ENCODE data around the gene CDH13. TPM values are rescaled to one million over a fixed set of nuclear protein-coding genes. Genes with fewer than 3 reads are reported as not detected.

Gene CDH13
- total RNA-seq, 4 donors from 2014 or later = 2.0 to 6.6 (median 4.1) TPM; not detected in 1

DNA sequence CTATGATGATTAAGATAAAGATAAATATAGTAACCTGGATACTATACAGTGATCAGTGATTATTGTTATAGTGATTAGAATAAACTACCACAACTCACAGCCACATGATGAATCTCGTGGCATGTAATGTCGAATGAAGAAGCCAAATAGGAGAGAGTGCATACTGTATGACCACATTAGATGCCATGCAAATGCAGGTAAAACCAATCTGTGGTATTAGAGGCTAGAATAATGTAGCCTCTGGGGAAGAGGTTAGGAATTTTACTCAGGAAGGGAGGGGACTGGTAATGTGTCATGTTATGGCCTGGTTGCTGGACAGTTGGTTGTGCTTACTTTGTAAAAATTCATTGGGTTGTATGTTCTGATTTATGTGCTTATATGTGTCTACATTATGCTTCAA is 402.7 kb downstream of the CDH13 start:
- H3K36me3 ChIP-seq = no peaks in the 10 kb centered on the region
- no peaks in the 10 kb centered on the region for H3K4me1 ChIP-seq
- H3K4me3 ChIP-seq = no peak overlapping the region
- H3K9me3 ChIP-seq = no peaks in the 10 kb centered on the region
- H3K27me3 ChIP-seq = no peaks in the 10 kb centered on the region
- no peak overlapping the region for H3K27ac ChIP-seq
- TF ChIP-seq, protein P1, sequence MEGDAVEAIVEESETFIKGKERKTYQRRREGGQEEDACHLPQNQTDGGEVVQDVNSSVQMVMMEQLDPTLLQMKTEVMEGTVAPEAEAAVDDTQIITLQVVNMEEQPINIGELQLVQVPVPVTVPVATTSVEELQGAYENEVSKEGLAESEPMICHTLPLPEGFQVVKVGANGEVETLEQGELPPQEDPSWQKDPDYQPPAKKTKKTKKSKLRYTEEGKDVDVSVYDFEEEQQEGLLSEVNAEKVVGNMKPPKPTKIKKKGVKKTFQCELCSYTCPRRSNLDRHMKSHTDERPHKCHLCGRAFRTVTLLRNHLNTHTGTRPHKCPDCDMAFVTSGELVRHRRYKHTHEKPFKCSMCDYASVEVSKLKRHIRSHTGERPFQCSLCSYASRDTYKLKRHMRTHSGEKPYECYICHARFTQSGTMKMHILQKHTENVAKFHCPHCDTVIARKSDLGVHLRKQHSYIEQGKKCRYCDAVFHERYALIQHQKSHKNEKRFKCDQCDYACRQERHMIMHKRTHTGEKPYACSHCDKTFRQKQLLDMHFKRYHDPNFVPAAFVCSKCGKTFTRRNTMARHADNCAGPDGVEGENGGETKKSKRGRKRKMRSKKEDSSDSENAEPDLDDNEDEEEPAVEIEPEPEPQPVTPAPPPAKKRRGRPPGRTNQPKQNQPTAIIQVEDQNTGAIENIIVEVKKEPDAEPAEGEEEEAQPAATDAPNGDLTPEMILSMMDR (IDR thresholded peaks at IDR 0.05) = no peak
- no peak for TF ChIP-seq POLR2A (IDR thresholded peaks at IDR 0.05)
- DNase-seq = no peak

DNA sequence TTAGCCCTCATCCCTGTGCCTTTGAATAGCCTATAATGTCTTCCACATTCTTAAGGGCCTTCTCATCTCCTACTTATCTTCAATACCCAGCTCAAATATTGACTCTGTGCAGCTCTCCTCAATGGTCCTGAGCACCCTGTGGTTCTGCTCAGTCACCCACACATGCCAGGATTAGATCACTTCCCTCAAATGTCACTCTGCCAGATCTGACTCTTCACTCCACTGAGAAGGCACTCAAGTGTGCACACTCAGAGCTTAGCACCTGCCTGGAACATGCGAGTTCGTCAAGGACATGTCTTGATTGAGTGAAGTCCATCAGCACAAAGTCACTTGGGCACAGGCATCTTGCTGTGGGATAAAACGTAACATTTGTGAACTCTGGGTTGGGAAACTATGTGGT is 404.8 kb downstream of the CDH13 start:
- no peak for DNase-seq
- H3K36me3 ChIP-seq = no peaks in the 10 kb centered on the region
- H3K9me3 ChIP-seq = no peaks in the 10 kb centered on the region
- no peak for TF ChIP-seq POLR2A (IDR thresholded peaks at IDR 0.05)
- TF ChIP-seq, protein P1 (IDR thresholded peaks at IDR 0.05) = no peak
- no peaks in the 10 kb centered on the region for H3K4me1 ChIP-seq
- H3K27ac ChIP-seq = no peak overlapping the region
- H3K27me3 ChIP-seq = no peaks in the 10 kb centered on the region
- no peak overlapping the region for H3K4me3 ChIP-seq

DNA sequence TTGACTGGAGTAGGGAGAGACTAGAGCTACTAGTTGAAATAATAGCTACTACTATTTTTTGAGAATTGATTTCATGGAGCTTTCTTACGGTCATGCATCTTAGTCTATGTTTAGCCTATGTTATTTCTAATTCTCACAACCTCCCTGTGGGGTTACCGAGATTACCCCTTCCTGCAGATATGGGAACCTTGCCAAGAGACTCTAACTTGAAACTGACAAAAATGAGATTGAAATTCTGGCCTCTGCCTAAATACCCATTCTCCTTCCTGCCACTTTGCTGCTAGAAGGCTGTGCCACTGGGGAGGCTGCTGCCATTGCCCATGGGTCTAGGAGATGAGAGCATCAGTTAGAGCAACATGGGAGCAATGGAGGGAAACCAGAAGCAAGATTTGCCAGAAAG is 410.3 kb downstream of the CDH13 start:
- Histone ChIP-seq H3K27me3 (no peaks in the 10 kb centered on the region), H3K36me3 (no peaks in the 10 kb centered on the region), H3K4me1 (no peaks in the 10 kb centered on the region), H3K4me3 (no peak overlapping the region), H3K9me3 (no peaks in the 10 kb centered on the region), H3K27ac (no peak overlapping the region)
- TF ChIP-seq, protein P1 (IDR thresholded peaks at IDR 0.05) = no peak
- TF ChIP-seq POLR2A (IDR thresholded peaks at IDR 0.05) = no peak
- DNase-seq = no peak

DNA sequence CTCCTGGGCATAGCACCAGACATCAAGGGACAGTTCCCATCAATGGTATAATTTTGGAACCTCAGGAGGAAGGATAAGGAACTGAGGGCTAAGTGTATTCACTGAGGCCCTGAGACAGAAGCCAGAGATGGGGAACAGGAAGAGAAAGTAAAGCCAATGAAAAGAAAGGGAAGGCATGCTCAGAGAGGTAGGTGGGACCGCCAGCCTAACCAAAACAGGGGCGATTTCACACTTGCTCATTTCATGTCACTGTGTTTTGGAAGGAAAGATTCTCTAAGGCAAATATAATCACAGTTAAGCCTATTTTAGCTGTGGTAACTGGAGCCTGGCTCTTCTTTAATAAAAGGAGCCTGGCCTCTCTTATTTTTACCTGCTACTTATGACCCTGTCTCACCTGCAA is 411.1 kb downstream of the CDH13 start:
- Histone ChIP-seq H3K9me3 (no peaks in the 10 kb centered on the region), H3K4me1 (no peaks in the 10 kb centered on the region), H3K27ac (no peak overlapping the region), H3K36me3 (no peaks in the 10 kb centered on the region), H3K27me3 (no peaks in the 10 kb centered on the region), H3K4me3 (no peak overlapping the region)
- TF ChIP-seq, protein P1 (IDR thresholded peaks at IDR 0.05) = no peak
- TF ChIP-seq POLR2A (IDR thresholded peaks at IDR 0.05) = no peak
- DNase-seq = no peak

DNA sequence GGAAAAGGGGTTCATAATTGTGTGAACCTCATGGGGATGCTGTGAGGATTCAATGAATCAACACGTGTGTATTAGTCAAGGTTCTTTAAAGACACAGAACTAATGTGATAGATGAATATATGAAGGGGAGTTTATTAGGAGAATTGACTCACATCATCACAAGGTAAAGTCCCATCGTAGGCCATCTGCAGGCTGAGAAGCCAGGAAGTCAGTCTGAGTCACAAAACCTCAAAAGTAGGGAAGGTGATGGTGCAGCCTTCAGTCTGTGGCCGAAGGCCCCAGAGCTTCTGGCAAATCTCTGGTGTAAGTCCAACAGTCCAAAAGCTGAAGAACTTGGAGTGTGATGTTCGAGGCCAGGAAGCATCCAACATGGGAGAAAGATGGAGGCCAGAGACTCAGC is 413.4 kb downstream of the CDH13 start:
- Histone ChIP-seq H3K4me3 (no peak overlapping the region), H3K4me1 (no peaks in the 10 kb centered on the region), H3K27me3 (no peaks in the 10 kb centered on the region), H3K36me3 (no peaks in the 10 kb centered on the region), H3K27ac (no peak overlapping the region), H3K9me3 (no peaks in the 10 kb centered on the region)
- no peak for TF ChIP-seq POLR2A (IDR thresholded peaks at IDR 0.05)
- TF ChIP-seq, protein P1 (IDR thresholded peaks at IDR 0.05) = no peak
- no peak for DNase-seq

DNA sequence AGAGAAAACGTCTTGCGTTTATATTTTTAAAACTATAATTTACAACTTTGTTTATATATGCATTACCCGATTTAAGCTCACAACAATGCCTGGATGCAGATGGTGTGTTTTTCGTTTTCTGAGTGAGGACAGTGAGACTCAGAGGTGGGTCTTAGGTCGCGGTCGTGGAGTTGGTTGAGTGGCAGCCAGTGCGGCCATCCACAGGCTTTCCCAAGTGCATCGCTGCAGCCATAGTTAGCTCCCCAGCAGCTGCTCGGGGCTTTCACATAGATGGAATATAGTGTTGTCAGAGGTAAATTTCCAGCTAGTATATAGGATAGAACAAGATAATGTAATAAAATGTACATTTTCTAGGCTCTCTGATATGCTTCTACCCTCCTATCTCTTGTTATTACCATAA is 417.8 kb downstream of the CDH13 start:
- no peaks in the 10 kb centered on the region for H3K27me3 ChIP-seq
- DNase-seq = no peak
- TF ChIP-seq, protein P1 (IDR thresholded peaks at IDR 0.05) = no peak
- no peak for TF ChIP-seq POLR2A (IDR thresholded peaks at IDR 0.05)
- H3K4me3 ChIP-seq = no peak overlapping the region
- no peaks in the 10 kb centered on the region for H3K36me3 ChIP-seq
- no peaks in the 10 kb centered on the region for H3K9me3 ChIP-seq
- no peaks in the 10 kb centered on the region for H3K4me1 ChIP-seq
- H3K27ac ChIP-seq = no peak overlapping the region

Data from Peyer's patch (tissue), 4 donors.